A673 (cell line): ENCODE data around the gene HNRNPF. TPM values are rescaled to one million over a fixed set of nuclear protein-coding genes. Genes with fewer than 3 reads are reported as not detected.

Source experiments
- BruUV-seq: library from RNA; stranded (reverse); fragments of 400-500 nt; replicated peaks from 2 replicates; lab custom pipeline; 2021; lab: Mats Ljungman, UMichigan
- CTCF ChIA-PET: fragments of 300-600 bp; sonication (Branson Sonifier 250); formaldehyde crosslinking; loops from one replicate; lab custom pipeline; 2022; ENCODE audit warnings: antibody characterized with exemption; lab: Charles Lee
- POLR2A ChIA-PET: fragments of 300-600 bp; sonication (Branson Sonifier 250); formaldehyde crosslinking; loops from one replicate; lab custom pipeline; 2022; ENCODE audit warnings: antibody characterized with exemption; ENCODE audit not compliant: low non-redundant PET; lab: Charles Lee
- DNase-seq: peaks from one replicate; pipeline ENCODE4 v3.0.0-alpha.2; 2015; ENCODE audit warnings: low spot score
- H3K27ac ChIP-seq: fragments of 200-600 bp; sonication (generic); 2 replicates; pipeline ENCODE4 v1.5.1; 2016; ENCODE audit warnings: mixed run types, low read depth, mild to moderate bottlenecking, mixed read lengths, antibody characterized with exemption, low read length; ENCODE audit not compliant: poor library complexity, severe bottlenecking
- H3K27me3 ChIP-seq: fragments of 200-600 bp; sonication (generic); replicated peaks from 2 replicates; pipeline ENCODE4 v1.6.1; 2017; ENCODE audit warnings: mixed run types, low read depth, mild to moderate bottlenecking, mixed read lengths, antibody characterized with exemption, low read length; ENCODE audit not compliant: insufficient read depth, poor library complexity
- H3K36me3 ChIP-seq: fragments of 200-600 bp; sonication (generic); 2 replicates; pipeline ENCODE4 v1.6.1; 2016; ENCODE audit warnings: mixed run types, mild to moderate bottlenecking, mixed read lengths, antibody characterized with exemption, low read length; ENCODE audit not compliant: insufficient read depth, poor library complexity, severe bottlenecking
- H3K4me1 ChIP-seq: fragments of 200-600 bp; sonication (generic); 2 replicates; pipeline ENCODE4 v1.6.1; 2017; ENCODE audit warnings: mixed run types, mild to moderate bottlenecking, mixed read lengths, antibody characterized with exemption, low read length; ENCODE audit not compliant: insufficient read depth, poor library complexity, severe bottlenecking
- H3K4me3 ChIP-seq: fragments of 200-600 bp; sonication (generic); 2 replicates; pipeline ENCODE4 v1.5.1; 2016; ENCODE audit warnings: low read depth, mixed run types, mild to moderate bottlenecking, mixed read lengths, low read length; ENCODE audit not compliant: poor library complexity, severe bottlenecking
- H3K9me3 ChIP-seq: fragments of 200-600 bp; sonication (generic); 2 replicates; pipeline ENCODE4 v1.6.1; 2016; ENCODE audit warnings: mixed run types, low read depth, mild to moderate bottlenecking, mixed read lengths, antibody characterized with exemption, low read length; ENCODE audit not compliant: poor library complexity, severe bottlenecking
- EZH2 ChIP-seq: fragments of 200-600 bp; sonication (generic); IDR thresholded peaks from 2 replicates; pipeline ENCODE4 v1.6.1; 2017; ENCODE audit warnings: borderline replicate concordance, low read depth, mild to moderate bottlenecking, mixed read lengths, antibody characterized with exemption, low read length; ENCODE audit not compliant: poor library complexity, severe bottlenecking
- intact Hi-C: fragments of 100-400 bp; cut with micrococcal nuclease; formaldehyde crosslinking; loops from one replicate; pipeline ENCODE4 v1.10.0; 2022; ENCODE audit not compliant: unreplicated experiment
- total RNA-seq: library from RNA; stranded (reverse); gene quantifications from 2 replicates; pipeline ENCODE4 v1.2.3, GENCODE V29; 2021
- TF ChIP-seq, protein P1 (sequence below): fragments of 300-800, 200-600 bp; sonication (generic); conservative IDR thresholded peaks from 2 replicates; pipeline ENCODE4 v1.5.1; 2017; ENCODE audit warnings: low read depth, mild to moderate bottlenecking, antibody characterized with exemption, low read length, moderate library complexity, mixed read lengths

Gene HNRNPF
- total RNA-seq, 1 experiment from 2014 or later = 277 TPM

- no peak overlapping the region for H3K27ac ChIP-seq
- intact Hi-C loops = no loop called here
- H3K9me3 ChIP-seq = no peaks in the 10 kb centered on the region
- H3K4me3 ChIP-seq = no peak overlapping the region
- TF ChIP-seq, protein P1, sequence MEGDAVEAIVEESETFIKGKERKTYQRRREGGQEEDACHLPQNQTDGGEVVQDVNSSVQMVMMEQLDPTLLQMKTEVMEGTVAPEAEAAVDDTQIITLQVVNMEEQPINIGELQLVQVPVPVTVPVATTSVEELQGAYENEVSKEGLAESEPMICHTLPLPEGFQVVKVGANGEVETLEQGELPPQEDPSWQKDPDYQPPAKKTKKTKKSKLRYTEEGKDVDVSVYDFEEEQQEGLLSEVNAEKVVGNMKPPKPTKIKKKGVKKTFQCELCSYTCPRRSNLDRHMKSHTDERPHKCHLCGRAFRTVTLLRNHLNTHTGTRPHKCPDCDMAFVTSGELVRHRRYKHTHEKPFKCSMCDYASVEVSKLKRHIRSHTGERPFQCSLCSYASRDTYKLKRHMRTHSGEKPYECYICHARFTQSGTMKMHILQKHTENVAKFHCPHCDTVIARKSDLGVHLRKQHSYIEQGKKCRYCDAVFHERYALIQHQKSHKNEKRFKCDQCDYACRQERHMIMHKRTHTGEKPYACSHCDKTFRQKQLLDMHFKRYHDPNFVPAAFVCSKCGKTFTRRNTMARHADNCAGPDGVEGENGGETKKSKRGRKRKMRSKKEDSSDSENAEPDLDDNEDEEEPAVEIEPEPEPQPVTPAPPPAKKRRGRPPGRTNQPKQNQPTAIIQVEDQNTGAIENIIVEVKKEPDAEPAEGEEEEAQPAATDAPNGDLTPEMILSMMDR = no peak
- no peak for TF ChIP-seq EZH2
- ChIA-PET CTCF (no interaction called here), POLR2A (no interaction called here)
- no peaks in the 10 kb centered on the region for H3K27me3 ChIP-seq
- no peaks in the 10 kb centered on the region for H3K36me3 ChIP-seq
- peaks cover 7% of the 10 kb centered on the region for H3K4me1 ChIP-seq
- no TSS peak for BruUV-seq
- no peak for DNase-seq
Observed at GRCh38 chr10:43411536-43411935, 2.5 kb upstream of the HNRNPF start.

DNA sequence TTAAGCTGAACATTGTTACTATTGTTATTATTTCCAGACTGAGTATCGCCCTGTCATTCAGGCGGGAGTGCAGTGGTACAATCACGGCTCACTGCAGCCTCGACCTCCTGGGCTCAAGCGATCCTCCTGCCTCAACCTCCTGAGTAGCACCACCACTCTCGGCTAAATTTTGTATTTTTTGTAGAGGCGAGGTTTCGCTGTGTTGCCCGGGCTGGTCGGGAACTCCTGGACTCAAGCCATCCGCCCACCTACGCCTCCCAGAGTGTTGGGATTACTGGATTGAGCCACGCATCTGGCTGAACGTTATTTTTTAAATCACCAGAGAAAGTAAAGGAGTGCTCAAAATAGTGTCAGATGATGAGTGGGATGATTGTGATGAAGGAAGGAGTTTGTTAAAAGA lies 1.4 kb upstream of the HNRNPF start:
- no peaks in the 10 kb centered on the region for H3K36me3 ChIP-seq
- H3K9me3 ChIP-seq = no peaks in the 10 kb centered on the region
- no peak overlapping the region for H3K4me3 ChIP-seq
- no peak for DNase-seq
- TF ChIP-seq, protein P1 = no peak
- H3K27ac ChIP-seq = no peak overlapping the region
- intact Hi-C loops = no loop called here
- no peaks in the 10 kb centered on the region for H3K27me3 ChIP-seq
- no TSS peak for BruUV-seq
- POLR2A ChIA-PET = no interaction called here
- H3K4me1 ChIP-seq = peaks cover 14% of the 10 kb centered on the region
- CTCF ChIA-PET = no interaction called here

GRCh38 chr10:43409385-43410109 lies 561 bp upstream of the HNRNPF start:
- H3K27me3 ChIP-seq = no peaks in the 10 kb centered on the region
- H3K27ac ChIP-seq = peak overlapping the region; percentile 98
- ChIA-PET CTCF (no interaction called here), POLR2A (no interaction called here)
- no peaks in the 10 kb centered on the region for H3K36me3 ChIP-seq
- no peak for DNase-seq
- H3K9me3 ChIP-seq = no peaks in the 10 kb centered on the region
- TSS peak; percentile 74 for BruUV-seq
- H3K4me3 ChIP-seq = peak overlapping the region; percentile 91
- TF ChIP-seq, protein P1 = no peak
- no peak for TF ChIP-seq EZH2
- intact Hi-C loops = no loop called here
- H3K4me1 ChIP-seq = peaks cover 22% of the 10 kb centered on the region
